Loucy (cell line): ENCODE results near the gene SETMAR.

Experiments
- H2AFZ ChIP-seq: fragments of 200-600 bp; sonication (generic); 2 replicates; pipeline ENCODE4 v1.6.0; 2016; ENCODE audit warnings: antibody characterized with exemption, mild to moderate bottlenecking, low read length, moderate library complexity
- H3F3A ChIP-seq: fragments of 200-600 bp; 2 replicates; pipeline ENCODE4 v1.6.0; 2016; ENCODE audit warnings: antibody characterized with exemption, low read depth, mild to moderate bottlenecking
- H3K27me3 ChIP-seq: fragments of 200-600 bp; sonication (generic); 2 replicates; pipeline ENCODE4 v1.6.1; 2014; ENCODE audit warnings: low read length, mild to moderate bottlenecking; ENCODE audit not compliant: insufficient read depth, poor library complexity, severe bottlenecking
- H3K36me3 ChIP-seq: fragments of 200-600 bp; sonication (generic); 2 replicates; pipeline ENCODE4 v1.6.1; 2016; ENCODE audit warnings: low read length; ENCODE audit not compliant: insufficient read depth
- H3K4me1 ChIP-seq: fragments of 200-600 bp; sonication (generic); 2 replicates; pipeline ENCODE4 v1.5.1; 2014; ENCODE audit warnings: low read length, mild to moderate bottlenecking; ENCODE audit not compliant: insufficient read depth, poor library complexity, severe bottlenecking
- H3K4me2 ChIP-seq: fragments of 200-600 bp; sonication (generic); 2 replicates; pipeline ENCODE4 v1.6.0; 2014; ENCODE audit warnings: antibody characterized with exemption, low read length, low read depth, mild to moderate bottlenecking; ENCODE audit not compliant: poor library complexity, severe bottlenecking
- H3K4me3 ChIP-seq: fragments of 200-600 bp; sonication (generic); 2 replicates; pipeline ENCODE4 v1.5.1; 2014; ENCODE audit warnings: low read length, mild to moderate bottlenecking, mixed read lengths; ENCODE audit not compliant: poor library complexity, severe bottlenecking
- H3K79me2 ChIP-seq: fragments of 200-600 bp; sonication (generic); 2 replicates; pipeline ENCODE4 v1.6.1; 2014; ENCODE audit warnings: low read length; ENCODE audit not compliant: insufficient read depth
- H3K9ac ChIP-seq: fragments of 200-600 bp; sonication (generic); 2 replicates; pipeline ENCODE4 v1.6.0; 2014; ENCODE audit warnings: mild to moderate bottlenecking, low read depth, low read length, moderate library complexity; ENCODE audit not compliant: poor library complexity, severe bottlenecking
- H3K9me2 ChIP-seq: fragments of 200-600 bp; sonication (generic); replicated peaks from 2 replicates; pipeline ENCODE4 v1.6.1; 2016; ENCODE audit warnings: low read depth, low read length, mixed read lengths
- H3K9me3 ChIP-seq: fragments of 200-600 bp; sonication (generic); 2 replicates; pipeline ENCODE4 v1.6.1; 2014; ENCODE audit warnings: mild to moderate bottlenecking, antibody characterized with exemption, low read length, low read depth; ENCODE audit not compliant: insufficient read depth
- H4K20me1 ChIP-seq: fragments of 200-600 bp; sonication (generic); 2 replicates; pipeline ENCODE4 v1.6.0; 2014; ENCODE audit warnings: antibody characterized with exemption, low read length, mild to moderate bottlenecking; ENCODE audit not compliant: insufficient read depth, poor library complexity, severe bottlenecking
- CTCF ChIP-seq: fragments of 200-600 bp; sonication (generic); conservative IDR thresholded peaks from 2 replicates; pipeline ENCODE4 v1.5.1; 2014; ENCODE audit warnings: mild to moderate bottlenecking, antibody characterized with exemption, low read length
- EZH2phosphoT487 ChIP-seq: fragments of 200-600 bp; IDR thresholded peaks from 2 replicates; pipeline ENCODE4 v1.6.1; 2018; ENCODE audit warnings: antibody characterized with exemption, mild to moderate bottlenecking, moderate library complexity, borderline replicate concordance

SETMAR gene

GRCh38 chr3:4336850-4337546 is 33.8 kb downstream of the SETMAR start:
- Histone ChIP-seq H3K36me3 (no peaks in the 10 kb centered on the region), H2AFZ (no peak overlapping the region), H3K9ac (no peak overlapping the region), H3K4me2 (no peak overlapping the region), H3K4me3 (no peak overlapping the region), H3K9me3 (no peaks in the 10 kb centered on the region), H4K20me1 (no peaks in the 10 kb centered on the region), H3K27me3 (no peaks in the 10 kb centered on the region), H3K79me2 (no peaks in the 10 kb centered on the region), H3F3A (no peaks in the 10 kb centered on the region), H3K4me1 (peaks cover 20% of the 10 kb centered on the region), H3K9me2 (no peaks in the 10 kb centered on the region)
- no peak for TF ChIP-seq EZH2phosphoT487
- no peak for TF ChIP-seq CTCF

DNA sequence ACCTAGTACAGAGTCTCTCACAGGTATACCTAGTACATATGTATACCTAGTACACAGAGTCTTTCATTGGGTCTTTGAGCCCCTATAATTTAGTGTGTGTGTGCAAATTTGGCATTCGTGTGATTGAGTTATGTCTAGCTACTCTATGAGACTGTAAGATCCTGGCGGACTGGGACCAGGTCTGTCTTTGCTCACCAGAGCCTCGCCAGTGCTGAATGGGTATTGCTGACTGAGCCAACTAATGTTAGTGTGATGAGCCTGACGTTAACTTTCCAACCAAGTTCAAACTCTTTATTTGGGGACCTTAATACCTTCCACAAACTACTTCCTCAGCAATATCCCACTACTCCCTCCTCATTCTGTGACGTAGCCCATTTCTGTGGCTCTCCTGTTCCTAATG is 35.6 kb downstream of the SETMAR start:
- Histone ChIP-seq H4K20me1 (no peaks in the 10 kb centered on the region), H3K79me2 (no peaks in the 10 kb centered on the region), H3K9me2 (no peaks in the 10 kb centered on the region), H3K27me3 (no peaks in the 10 kb centered on the region), H3K4me3 (no peak overlapping the region), H3K9me3 (no peaks in the 10 kb centered on the region), H3F3A (no peaks in the 10 kb centered on the region), H3K4me2 (no peak overlapping the region), H3K4me1 (peaks cover 27% of the 10 kb centered on the region), H3K9ac (no peak overlapping the region), H3K36me3 (no peaks in the 10 kb centered on the region), H2AFZ (no peak overlapping the region)
- no peak for TF ChIP-seq EZH2phosphoT487
- TF ChIP-seq CTCF, result peak; percentile 15; the same call in 1 of the 2 replicates

DNA sequence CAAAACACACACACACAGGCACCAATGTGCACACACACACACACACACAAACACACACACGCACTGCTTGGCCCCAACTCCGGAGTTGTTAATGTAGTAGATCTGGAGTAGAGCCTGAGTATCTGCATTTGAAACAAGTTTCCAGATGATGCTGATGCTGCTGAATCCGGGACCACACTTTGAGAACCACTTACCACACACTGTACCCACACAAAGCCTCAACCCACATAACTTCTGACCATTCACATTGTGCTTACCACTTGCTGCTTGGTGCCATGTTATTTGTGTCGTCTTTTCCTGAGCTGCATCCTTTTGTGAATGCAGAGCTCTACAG is 36.9 kb downstream of the SETMAR start:
- peak overlapping the region; percentile 40 for H3K9ac ChIP-seq
- no peaks in the 10 kb centered on the region for H3K9me2 ChIP-seq
- H3K4me3 ChIP-seq, result peak overlapping the region; percentile 55
- no peaks in the 10 kb centered on the region for H3K36me3 ChIP-seq
- no peaks in the 10 kb centered on the region for H3K9me3 ChIP-seq
- no peaks in the 10 kb centered on the region for H3F3A ChIP-seq
- H3K27me3 ChIP-seq, result no peaks in the 10 kb centered on the region
- peak overlapping the region; percentile 92 for H2AFZ ChIP-seq
- TF ChIP-seq CTCF (no peak), EZH2phosphoT487 (no peak)
- H3K4me2 ChIP-seq, result peak overlapping the region; percentile 67
- H3K4me1 ChIP-seq, result peaks cover 27% of the 10 kb centered on the region
- H3K79me2 ChIP-seq, result no peaks in the 10 kb centered on the region
- no peaks in the 10 kb centered on the region for H4K20me1 ChIP-seq
